Calu3 (cell line): ENCODE data around the gene KCNH6. TPM values are rescaled to one million over a fixed set of nuclear protein-coding genes. Genes with fewer than 3 reads are reported as not detected.

Experiments
- BruUV-seq: library from RNA; stranded (reverse); fragments of 400-500 nt; replicated peaks from 2 replicates; lab custom pipeline; 2021; lab: Mats Ljungman, UMichigan
- CTCF ChIA-PET: fragments of 300-600 bp; sonication (Branson Sonifier 250); formaldehyde crosslinking; loops from one replicate; lab custom pipeline; 2022; ENCODE audit warnings: antibody characterized with exemption; lab: Charles Lee
- DNase-seq: peaks from one replicate; pipeline ENCODE4 v3.0.0; 2022
- H3K27ac Mint-ChIP-seq: one replicate; pipeline ENCODE4 v1.8.0; 2022; ENCODE audit warnings: mixed read lengths; ENCODE audit not compliant: unreplicated experiment
- H3K27me3 Mint-ChIP-seq: one replicate; pipeline ENCODE4 v1.8.0; 2022; ENCODE audit warnings: mixed read lengths; ENCODE audit not compliant: unreplicated experiment
- H3K36me3 Mint-ChIP-seq: one replicate; pipeline ENCODE4 v1.8.0; 2022; ENCODE audit warnings: mild to moderate bottlenecking, moderate library complexity, mixed read lengths; ENCODE audit not compliant: insufficient read depth, unreplicated experiment
- H3K4me1 Mint-ChIP-seq: one replicate; pipeline ENCODE4 v1.8.0; 2022; ENCODE audit warnings: mild to moderate bottlenecking, low read depth, mixed read lengths; ENCODE audit not compliant: unreplicated experiment
- H3K4me3 Mint-ChIP-seq: one replicate; pipeline ENCODE4 v1.8.0; 2022; ENCODE audit warnings: mild to moderate bottlenecking, low read depth, moderate library complexity, mixed read lengths; ENCODE audit not compliant: unreplicated experiment
- H3K9me3 Mint-ChIP-seq: one replicate; pipeline ENCODE4 v1.8.0; 2022; ENCODE audit warnings: low read depth, mixed read lengths; ENCODE audit not compliant: unreplicated experiment
- CTCF ChIP-seq: fragments of 200-600 bp; IDR thresholded peaks from one replicate; pipeline ENCODE4 v1.8.0; 2022; ENCODE audit warnings: antibody characterized with exemption; ENCODE audit not compliant: unreplicated experiment
- intact Hi-C: fragments of 100-400 bp; cut with micrococcal nuclease; formaldehyde crosslinking; loops from one replicate; pipeline ENCODE4 v1.10.0; 2022; ENCODE audit not compliant: unreplicated experiment
- total RNA-seq: library from RNA; stranded (reverse); gene quantifications from 2 replicates; pipeline ENCODE4 v1.2.3, GENCODE V29; 2022

The KCNH6 gene
- total RNA-seq, 1 experiment from 2014 or later: not detected

- intact Hi-C loops: no loop called here
- Mint-ChIP-seq H3K27ac (no peak overlapping the region), H3K36me3 (peaks cover 15% of the 10 kb centered on the region), H3K27me3 (no peaks in the 10 kb centered on the region), H3K4me3 (no peak overlapping the region), H3K9me3 (no peaks in the 10 kb centered on the region), H3K4me1 (no peaks in the 10 kb centered on the region)
- DNase-seq: no peak
- CTCF ChIA-PET: no interaction called here
- BruUV-seq: no TSS peak
- no peak for TF ChIP-seq CTCF
These were observed 64.6 kb downstream of the KCNH6 start for GRCh38 chr17:63587770-63588169.

- BruUV-seq: no TSS peak
These were observed 65.6 kb downstream of the KCNH6 start for GRCh38 chr17:63588797-63589196.

GRCh38 chr17:63589646-63590045 is 66.5 kb downstream of the KCNH6 start:
- H3K27me3 Mint-ChIP-seq: no peaks in the 10 kb centered on the region
- intact Hi-C loops: no loop called here
- no peaks in the 10 kb centered on the region for H3K4me1 Mint-ChIP-seq
- CTCF ChIA-PET: no interaction called here
- peaks cover 15% of the 10 kb centered on the region for H3K36me3 Mint-ChIP-seq
- no peak for DNase-seq
- no TSS peak for BruUV-seq
- no peaks in the 10 kb centered on the region for H3K9me3 Mint-ChIP-seq
- no peak overlapping the region for H3K4me3 Mint-ChIP-seq
- H3K27ac Mint-ChIP-seq: no peak overlapping the region
- TF ChIP-seq CTCF: no peak

More at GRCh38 chr17:63588797-63589196, 65.6 kb downstream of the KCNH6 start:
- Mint-ChIP-seq H3K9me3 (no peaks in the 10 kb centered on the region), H3K36me3 (peaks cover 15% of the 10 kb centered on the region), H3K27me3 (no peaks in the 10 kb centered on the region), H3K4me3 (no peak overlapping the region), H3K4me1 (no peaks in the 10 kb centered on the region), H3K27ac (no peak overlapping the region)
- no peak for TF ChIP-seq CTCF
- intact Hi-C loops: no loop called here
- CTCF ChIA-PET: no interaction called here
- no peak for DNase-seq

- intact Hi-C loops: no loop called here
- Mint-ChIP-seq H3K36me3 (peaks cover 11% of the 10 kb centered on the region), H3K4me1 (no peaks in the 10 kb centered on the region), H3K27me3 (no peaks in the 10 kb centered on the region), H3K27ac (no peak overlapping the region), H3K4me3 (no peak overlapping the region), H3K9me3 (no peaks in the 10 kb centered on the region)
- CTCF ChIA-PET: interaction anchor here (0.6 kb wide), 1 partner anchor 397 kb away, joined by 3 read pairs; no protein-coding TSS in a partner anchor
- BruUV-seq: no TSS peak
- DNase-seq: no peak
- TF ChIP-seq CTCF: no peak
These were observed 69.6 kb downstream of the KCNH6 start for GRCh38 chr17:63592797-63593196.
